ENCODE data around the gene CDK16.
"Not testable (repeated sequence)": the region's sequence is repeated elsewhere in the genome, so short reads cannot be mapped to it uniquely, and the experiment has no call there.

Gene CDK16

GRCh38 chrX:47250017-47250347 is 31.5 kb downstream of the CDK16 start:
- no peak for DNase-seq (ENCODE audit: low spot score)

GRCh38 chrX:47257620-47258019 is 39.1 kb downstream of the CDK16 start:
- DNase-seq (ENCODE audit: low spot score): not testable (repeated sequence)

DNA sequence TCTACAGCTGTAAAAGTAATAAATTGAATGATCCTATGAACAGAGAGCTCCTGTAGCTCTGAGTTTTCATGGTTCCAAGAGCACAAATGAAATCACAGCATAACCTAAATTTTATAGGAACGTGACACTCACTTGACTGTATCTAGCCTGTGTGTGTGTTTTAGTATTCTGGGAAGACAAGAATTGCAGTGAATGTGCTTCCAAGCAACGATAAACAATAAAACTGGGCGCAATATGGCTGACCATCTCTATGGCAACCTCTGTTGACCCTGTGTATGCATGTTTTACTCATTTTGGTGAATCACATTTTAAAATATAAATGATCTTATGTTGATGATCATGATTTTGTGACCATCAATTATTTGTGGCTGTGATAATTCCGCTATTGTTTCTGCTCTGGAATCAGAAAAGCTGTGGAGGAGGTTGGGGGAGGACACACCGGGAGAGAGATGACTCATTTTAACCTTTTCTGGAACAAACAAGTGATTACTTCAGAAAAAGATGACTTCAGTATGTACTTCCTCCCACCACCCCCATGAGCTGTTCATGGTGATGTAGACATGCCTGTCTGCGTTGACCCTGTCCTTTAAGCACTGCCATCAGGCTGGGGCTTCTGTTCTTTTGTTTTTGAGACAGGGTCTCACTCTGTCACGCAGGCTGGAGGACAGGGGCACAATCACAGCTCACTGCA is 46.1 kb downstream of the CDK16 start:
- DNase-seq (ENCODE audit: low spot score): peak; percentile 49

- no peak for DNase-seq (ENCODE audit: low spot score)
Measured at GRCh38 chrX:47266643-47267042, 48.2 kb downstream of the CDK16 start.

GRCh38 chrX:47272013-47272408 is 53.5 kb downstream of the CDK16 start:
- DNase-seq (ENCODE audit: low spot score): no peak

DNA sequence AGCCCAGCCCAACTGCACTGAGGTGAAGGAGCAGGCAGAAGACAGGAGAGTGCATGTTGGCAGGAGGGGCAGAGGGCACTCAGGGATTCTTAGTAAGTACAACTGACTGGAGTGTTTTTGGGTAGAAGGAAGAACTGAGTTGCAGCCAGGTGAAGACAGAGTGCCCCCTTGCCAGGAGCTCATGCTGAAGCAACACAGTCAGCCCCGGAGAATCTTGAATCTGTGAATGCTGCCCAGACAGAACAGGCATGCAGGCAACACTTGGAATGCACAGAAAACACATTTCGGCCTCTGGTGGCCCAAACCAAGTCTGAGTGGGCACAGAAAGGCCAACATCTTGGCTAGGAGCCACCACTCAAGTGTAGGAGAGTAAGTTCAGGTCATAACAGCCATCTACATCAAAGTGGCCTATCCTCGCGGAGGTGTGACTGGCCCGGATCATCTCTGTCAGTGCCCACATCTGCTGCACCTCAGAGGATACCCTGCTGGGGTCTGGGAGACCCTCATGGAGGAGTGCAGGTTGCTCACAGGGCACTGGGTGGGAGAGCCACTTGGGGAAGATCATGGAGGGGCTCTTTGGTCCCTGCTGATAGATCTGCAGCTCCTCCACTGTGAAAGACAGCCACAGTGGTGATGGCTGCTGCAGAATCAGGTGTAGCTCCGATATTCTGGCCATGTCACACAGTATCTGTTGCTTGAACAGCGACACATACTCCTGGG is 54.7 kb downstream of the CDK16 start:
- no peak for DNase-seq (ENCODE audit: low spot score)

DNA sequence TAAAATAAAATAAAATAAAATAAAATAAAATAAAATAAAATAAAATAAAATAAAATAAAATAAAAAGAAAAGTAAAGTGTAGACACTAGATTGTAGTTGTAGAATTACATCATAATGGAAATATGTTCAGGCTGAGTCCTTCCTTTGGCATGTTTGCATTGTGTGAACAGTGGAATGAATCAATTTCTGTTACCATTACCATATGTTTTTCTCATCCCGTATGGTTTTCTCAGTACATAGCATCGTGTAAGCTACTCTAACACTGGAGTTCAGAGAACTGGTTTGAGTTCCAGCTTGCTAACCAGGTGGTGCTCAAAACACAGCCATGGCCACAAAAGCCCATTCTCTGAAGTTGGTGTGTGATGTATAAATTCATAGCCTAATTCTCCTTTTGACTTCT is 60.2 kb downstream of the CDK16 start:
- no peak for DNase-seq (ENCODE audit: low spot score)
